Right lobe of liver (tissue), 6 donors: ENCODE results near the gene TYW1B. TPM values are rescaled to one million over a fixed set of nuclear protein-coding genes. Genes with fewer than 3 reads are reported as not detected.
"Not testable (repeated sequence)": the region's sequence is repeated elsewhere in the genome, so short reads cannot be mapped to it uniquely, and the experiment has no call there.

ENCODE experiments used
- ATAC-seq, 4 donors: fragments of 200-7000 bp; cut with Tn5 transposase; one replicate each; pipeline ENCODE4 v1.9.1; 2020; ENCODE audit warnings: mild to moderate bottlenecking in 4 of 4, moderate library complexity in 4 of 4
- DNase-seq, 3 donors: peaks; one replicate each; pipeline ENCODE4 v3.0.0-alpha.2; 2020
- H3K27ac ChIP-seq, 3 donors: fragments of 200-600 bp; one replicate each; pipeline ENCODE4 v1.8.0; 2022
- H3K27me3 ChIP-seq, 2 donors: fragments of 200-600 bp; one replicate each; pipeline ENCODE4 v1.8.0; 2022
- H3K36me3 ChIP-seq, 4 donors: fragments of 200-600 bp; sonication (generic) in 1 of 4; one replicate each; pipeline versions ENCODE4 v1.5.1 to v1.8.0; 2017 to 2022; ENCODE audit warnings: control low read depth in 1 of 4
- H3K4me1 ChIP-seq, 4 donors: fragments of 200-600 bp; sonication (generic) in 1 of 4; one replicate each; pipeline versions ENCODE4 v1.5.1 to v1.8.0; 2017 to 2022; ENCODE audit warnings: control low read depth in 1 of 4
- H3K4me3 ChIP-seq, 3 donors: fragments of 200-600 bp; one replicate each; pipeline ENCODE4 v1.8.0; 2022
- H3K9me3 ChIP-seq, 4 donors: fragments of 200-600 bp; sonication (generic) in 1 of 4; one replicate each; pipeline versions ENCODE4 v1.5.1 to v1.8.0; 2017 to 2022; ENCODE audit warnings: control low read depth in 1 of 4
- POLR2A ChIP-seq: fragments of 450-650 bp; IDR thresholded peaks from one replicate; pipeline ENCODE4 v1.6.1; 2017; ENCODE audit warnings: antibody characterized with exemption, mild to moderate bottlenecking
- WGBS: methylation state at CpG from one replicate; pipeline ENCODE4 v1.1.6; 2018; ENCODE audit warnings: low coverage, low lambda C conversion rate; ENCODE audit not compliant: insufficient coverage; ENCODE audit errors: missing lambda C conversion rate; 5-methylcytosine and 5-hydroxymethylcytosine counted together
- intact Hi-C, 2 donors: fragments of 100-400 bp; cut with DNase I; formaldehyde crosslinking; loops; one replicate each; pipeline versions ENCODE4 v1.11.2 to v1.14.1; 2022
- long read RNA-seq: library from polyadenylated mRNA; unstranded; transcript quantifications from one replicate; pipeline ENCODE4 v2.0.0, GENCODE V29; 2019
- total RNA-seq, 6 experiments: library from RNA; depleted of rRNA in 2 of 6; stranded (reverse); fragments of >200 nt in 2 of 6; fragmentation: NEBNext Ultra II Directional in 3 of 6; extraction: Animal tissue kit (Norgen Biotek cat#: 25700) in 3 of 6; gene quantifications; one replicate each; pipeline versions ENCODE4 v1.1.0 to v1.2.4, GENCODE V29; 2016 to 2023
- donor health status: DM: no; HTN: yes; CAD: no.
- donor health status: DM: no; HTN: no; CAD: no.
- donor health status: DM: no; HTN: no; CAD: no.
- donor health status: DM: no; HTN: yes; CAD: no.
- donor health status: DM: no; HTN: yes; CAD: no.

TYW1B gene, protein sequence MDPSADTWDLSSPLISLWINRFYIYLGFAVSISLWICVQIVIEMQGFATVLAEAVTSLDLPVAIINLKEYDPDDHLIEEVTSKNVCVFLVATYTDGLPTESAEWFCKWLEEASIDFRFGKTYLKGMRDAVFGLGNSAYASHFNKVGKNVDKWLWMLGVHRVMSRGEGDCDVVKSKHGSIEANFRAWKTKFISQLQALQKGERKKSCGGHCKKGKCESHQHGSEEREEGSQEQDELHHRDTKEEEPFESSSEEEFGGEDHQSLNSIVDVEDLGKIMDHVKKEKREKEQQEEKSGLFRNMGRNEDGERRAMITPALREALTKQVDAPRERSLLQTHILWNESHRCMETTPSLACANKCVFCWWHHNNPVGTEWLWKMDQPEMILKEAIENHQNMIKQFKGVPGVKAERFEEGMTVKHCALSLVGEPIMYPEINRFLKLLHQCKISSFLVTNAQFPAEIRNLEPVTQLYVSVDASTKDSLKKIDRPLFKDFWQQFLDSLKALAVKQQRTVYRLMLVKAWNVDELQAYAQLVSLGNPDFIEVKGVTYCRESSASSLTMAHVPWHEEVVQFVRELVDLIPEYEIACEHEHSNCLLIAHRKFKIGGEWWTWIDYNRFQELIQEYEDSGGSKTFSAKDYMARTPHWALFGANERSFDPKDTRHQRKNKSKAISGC
- 10 to 100 TPM in 1 of 6 experiments, 1 to 10 TPM in 5; 1.2 to 10.1 (median 2.5) TPM for total RNA-seq
- long read RNA-seq, partial matches to known transcripts = 0 of 1 reads
- long read RNA-seq, other reads (novel, unspliced or antisense) = 0 of 1 reads

- intact Hi-C loops, H3K27me3 ChIP-seq, H3K4me1 ChIP-seq, H3K9me3 ChIP-seq: not testable (repeated sequence)
- Histone ChIP-seq H3K27ac (peak within 1 kb of the TSS; percentile 69 to 74 (median 71)), H3K36me3 (peaks cover 0 to 19% (median 8%) of the 10 kb centered on the region in 4 donors), H3K4me3 (peak within 1 kb of the TSS; percentile 72 to 73 (median 72))
- peak; percentile 83 to 96 (median 90) for ATAC-seq
- 0% methylated on average over 26 of the region's 49 CpGs for WGBS
- peak; percentile 97 to 99 (median 99) for DNase-seq
- TF ChIP-seq POLR2A = peak; percentile 93
Observed at GRCh38 chr7:72827839-72828591, at the start of gene TYW1B. Gene TYW1B, minus strand, starts transcription at chr7:72828200. Its CDS starts 125 bp downstream, at chr7:72828075.

DNA sequence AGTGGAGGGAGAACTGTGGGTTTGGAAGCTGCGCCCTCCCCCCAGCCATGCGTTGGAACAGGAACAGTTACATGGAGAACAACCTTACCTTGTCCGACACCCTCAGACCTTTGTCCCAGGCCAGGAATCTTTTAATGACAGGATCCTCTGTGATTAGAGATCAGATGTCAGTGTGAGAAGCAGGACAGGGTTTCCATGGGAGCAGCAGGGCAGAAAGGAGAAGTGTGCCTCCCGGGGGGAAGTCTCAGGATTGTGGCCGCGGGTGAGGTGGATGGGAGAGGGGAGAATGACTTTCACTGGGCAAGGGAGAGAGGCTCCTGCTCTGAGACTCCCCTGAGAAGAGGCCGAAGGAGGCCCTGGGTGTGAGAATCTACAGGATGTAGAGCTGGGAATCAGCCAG is 39.6 kb upstream of the TYW1B start:
- DNase-seq, H3K4me3 ChIP-seq, H3K27ac ChIP-seq, ATAC-seq, H3K9me3 ChIP-seq, H3K27me3 ChIP-seq, H3K36me3 ChIP-seq, H3K4me1 ChIP-seq, intact Hi-C loops: not testable (repeated sequence)
- 23% methylated on average over 3 of the region's 7 CpGs for WGBS

DNA sequence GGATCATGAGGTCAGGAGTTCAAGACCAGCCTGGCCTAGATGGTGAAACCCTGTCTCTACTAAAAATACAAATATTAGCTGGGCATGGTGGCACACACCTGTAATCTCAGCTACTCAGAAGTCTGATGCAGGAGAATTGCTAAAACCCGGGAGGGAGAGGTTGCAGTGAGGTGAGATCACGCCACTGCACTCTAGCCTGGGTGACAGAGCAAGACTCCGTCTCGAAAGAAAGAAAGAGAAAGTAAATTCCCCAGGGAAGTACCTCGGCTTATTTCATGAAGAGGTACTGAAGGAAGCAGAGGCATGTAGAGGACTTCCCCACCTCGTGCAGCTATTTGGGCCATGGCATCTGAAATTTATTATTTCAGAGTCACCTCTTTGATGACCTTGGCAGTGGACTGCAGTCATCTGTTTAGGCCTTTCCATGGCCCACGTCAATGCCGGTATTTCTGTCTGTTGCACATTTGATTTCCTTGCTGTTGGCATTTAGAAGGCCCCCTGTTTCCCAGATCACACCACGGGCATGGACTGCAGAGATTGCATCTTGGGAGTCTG is 30.9 kb upstream of the TYW1B start:
- DNase-seq, ATAC-seq: not testable (repeated sequence)

DNA sequence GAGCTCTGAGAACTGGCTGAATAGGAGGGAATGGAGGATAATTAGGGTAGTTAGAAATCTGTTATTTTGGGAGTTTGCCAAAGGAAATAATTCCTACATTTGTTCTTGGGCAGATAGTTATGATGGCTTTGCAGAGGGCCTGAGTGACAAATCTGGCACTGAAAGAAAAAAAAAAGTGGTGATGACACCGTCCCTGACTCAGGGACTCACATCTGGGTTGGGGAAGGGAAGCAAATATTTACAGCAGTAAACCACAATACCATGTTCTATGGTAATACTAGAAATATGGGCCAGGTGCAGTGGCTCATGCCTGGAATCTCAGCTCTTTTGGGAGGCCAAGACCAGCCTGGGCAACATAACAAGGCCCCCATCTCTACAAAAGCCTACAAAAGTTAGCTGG is 29.9 kb upstream of the TYW1B start:
- DNase-seq = not testable (repeated sequence)
- WGBS = 30% methylated on average over 1 of the region's 1 CpG

More for the DNA sequence above, 30.9 kb upstream of the TYW1B start:
- H3K9me3 ChIP-seq, H3K27me3 ChIP-seq, intact Hi-C loops, H3K4me3 ChIP-seq, H3K36me3 ChIP-seq, H3K4me1 ChIP-seq, H3K27ac ChIP-seq: not testable (repeated sequence)
- WGBS = 84% methylated on average over 9 of the region's 9 CpGs

DNA sequence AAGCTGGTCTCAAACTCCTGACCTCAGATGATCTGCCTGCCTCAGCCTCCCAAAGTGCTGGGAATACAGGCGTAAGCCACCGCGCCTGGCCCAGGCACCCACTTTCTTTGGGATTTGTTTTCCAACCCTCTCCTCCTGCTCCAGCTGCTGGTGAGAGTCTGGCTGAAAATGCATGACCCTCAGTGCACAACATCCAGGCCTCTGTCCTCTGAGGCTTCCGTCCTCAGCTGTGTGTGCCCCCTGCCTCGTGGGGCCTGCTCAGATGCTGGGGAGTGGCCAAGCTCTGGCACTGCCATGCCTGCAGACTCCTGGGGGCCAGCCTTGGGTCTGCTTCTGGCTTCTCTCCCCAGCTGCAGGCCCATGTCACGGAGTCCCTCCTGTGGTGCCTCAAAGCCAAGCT is 27.3 kb upstream of the TYW1B start:
- intact Hi-C loops = not testable (repeated sequence)

More for the DNA sequence above, 29.9 kb upstream of the TYW1B start:
- H3K27ac ChIP-seq, H3K27me3 ChIP-seq, H3K4me3 ChIP-seq, ATAC-seq, H3K4me1 ChIP-seq, intact Hi-C loops, H3K36me3 ChIP-seq, H3K9me3 ChIP-seq: not testable (repeated sequence)

GRCh38 chr7:72852937-72853336 is 24.9 kb upstream of the TYW1B start:
- no CpG with 5 or more reads among the region's 2 CpGs for WGBS
- H3K4me1 ChIP-seq, H3K36me3 ChIP-seq, H3K9me3 ChIP-seq, H3K27ac ChIP-seq, H3K4me3 ChIP-seq, ATAC-seq, H3K27me3 ChIP-seq, intact Hi-C loops, DNase-seq: not testable (repeated sequence)

More for the DNA sequence above, 27.3 kb upstream of the TYW1B start:
- not testable (repeated sequence) for H3K4me3 ChIP-seq, H3K4me1 ChIP-seq, H3K9me3 ChIP-seq, H3K36me3 ChIP-seq, H3K27ac ChIP-seq, ATAC-seq, DNase-seq, H3K27me3 ChIP-seq
- WGBS = 100% methylated on average over 3 of the region's 6 CpGs

DNA sequence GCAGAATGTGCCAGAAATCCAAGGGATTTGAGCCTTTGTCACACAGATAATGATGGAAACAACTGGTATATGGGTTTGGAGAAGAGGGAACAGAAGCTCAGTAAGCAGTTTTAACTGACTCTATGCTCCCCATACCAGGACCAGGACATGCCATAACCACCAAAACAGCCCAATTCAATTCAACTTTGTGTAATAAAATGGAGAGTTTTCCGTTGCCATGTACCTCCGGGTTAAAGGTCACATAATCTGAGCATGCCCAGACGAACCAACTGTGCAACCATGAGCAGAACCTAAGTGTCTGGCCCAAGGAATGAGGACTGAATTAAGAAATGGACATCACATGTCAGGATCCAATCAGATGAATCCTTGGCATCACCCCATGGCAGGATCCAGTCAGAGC is 22.7 kb upstream of the TYW1B start:
- H3K4me1 ChIP-seq, intact Hi-C loops, ATAC-seq, DNase-seq, H3K27me3 ChIP-seq, H3K27ac ChIP-seq, H3K4me3 ChIP-seq, H3K9me3 ChIP-seq, H3K36me3 ChIP-seq: not testable (repeated sequence)
- 68% methylated on average over 3 of the region's 3 CpGs for WGBS

DNA sequence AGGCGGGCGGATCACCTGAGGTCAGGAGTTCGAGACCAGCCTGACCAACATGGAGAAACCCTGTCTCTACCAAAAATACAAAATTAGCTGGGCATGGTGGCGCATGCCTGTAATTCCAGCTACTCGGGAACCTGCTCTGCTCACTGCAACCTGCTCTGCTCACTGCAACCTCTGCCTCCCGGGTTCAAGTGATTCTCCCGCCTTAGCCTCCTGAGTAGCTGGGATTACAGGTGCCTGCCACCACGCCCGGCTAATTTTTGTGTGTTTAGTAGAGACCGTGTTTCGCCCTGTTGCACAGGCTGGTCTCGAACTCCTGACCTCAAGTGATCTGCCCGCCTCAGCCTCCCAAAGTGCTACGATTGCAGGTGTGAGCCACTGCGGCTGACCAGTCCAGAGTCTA is 16.1 kb upstream of the TYW1B start:
- ATAC-seq, H3K27ac ChIP-seq, intact Hi-C loops, H3K9me3 ChIP-seq, H3K36me3 ChIP-seq, H3K27me3 ChIP-seq, H3K4me1 ChIP-seq, H3K4me3 ChIP-seq, DNase-seq: not testable (repeated sequence)
- 90% methylated on average over 10 of the region's 15 CpGs for WGBS

DNA sequence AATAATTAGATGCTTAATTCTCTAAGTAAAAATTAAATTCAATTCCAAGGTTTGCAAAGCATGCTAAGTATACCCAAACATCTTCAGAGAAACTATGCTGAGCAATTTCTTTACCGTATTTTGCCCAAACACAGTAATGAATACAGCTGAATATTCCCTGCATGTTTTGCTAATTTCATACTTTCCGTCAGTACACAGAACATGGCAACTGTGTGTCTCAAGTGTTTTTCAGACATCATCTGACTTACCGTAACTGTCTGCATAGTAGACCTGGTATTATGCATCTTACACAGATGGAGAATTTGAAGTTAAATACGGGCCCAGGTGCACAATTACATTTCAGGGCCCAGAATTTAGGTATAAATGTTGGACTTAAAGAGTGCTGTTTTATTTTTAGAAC is 15.2 kb upstream of the TYW1B start:
- H3K27ac ChIP-seq, H3K36me3 ChIP-seq, intact Hi-C loops, DNase-seq, H3K4me3 ChIP-seq, H3K9me3 ChIP-seq, ATAC-seq, H3K27me3 ChIP-seq, H3K4me1 ChIP-seq: not testable (repeated sequence)
- WGBS = 93% methylated on average over 3 of the region's 4 CpGs

- H3K36me3 ChIP-seq = peaks cover 0 to 10% (median 7%) of the 10 kb centered on the region in 4 donors
- 94% methylated on average over 5 of the region's 6 CpGs for WGBS
- H3K27me3 ChIP-seq, intact Hi-C loops, ATAC-seq, H3K4me1 ChIP-seq, H3K4me3 ChIP-seq, H3K27ac ChIP-seq, DNase-seq, H3K9me3 ChIP-seq: not testable (repeated sequence)
Observed at GRCh38 chr7:72840966-72841511, 13.0 kb upstream of the TYW1B start.
